ENCODE results near the gene FOCAD. TPM values are rescaled to one million over a fixed set of nuclear protein-coding genes. Genes with fewer than 3 reads are reported as not detected.

FOCAD gene, protein sequence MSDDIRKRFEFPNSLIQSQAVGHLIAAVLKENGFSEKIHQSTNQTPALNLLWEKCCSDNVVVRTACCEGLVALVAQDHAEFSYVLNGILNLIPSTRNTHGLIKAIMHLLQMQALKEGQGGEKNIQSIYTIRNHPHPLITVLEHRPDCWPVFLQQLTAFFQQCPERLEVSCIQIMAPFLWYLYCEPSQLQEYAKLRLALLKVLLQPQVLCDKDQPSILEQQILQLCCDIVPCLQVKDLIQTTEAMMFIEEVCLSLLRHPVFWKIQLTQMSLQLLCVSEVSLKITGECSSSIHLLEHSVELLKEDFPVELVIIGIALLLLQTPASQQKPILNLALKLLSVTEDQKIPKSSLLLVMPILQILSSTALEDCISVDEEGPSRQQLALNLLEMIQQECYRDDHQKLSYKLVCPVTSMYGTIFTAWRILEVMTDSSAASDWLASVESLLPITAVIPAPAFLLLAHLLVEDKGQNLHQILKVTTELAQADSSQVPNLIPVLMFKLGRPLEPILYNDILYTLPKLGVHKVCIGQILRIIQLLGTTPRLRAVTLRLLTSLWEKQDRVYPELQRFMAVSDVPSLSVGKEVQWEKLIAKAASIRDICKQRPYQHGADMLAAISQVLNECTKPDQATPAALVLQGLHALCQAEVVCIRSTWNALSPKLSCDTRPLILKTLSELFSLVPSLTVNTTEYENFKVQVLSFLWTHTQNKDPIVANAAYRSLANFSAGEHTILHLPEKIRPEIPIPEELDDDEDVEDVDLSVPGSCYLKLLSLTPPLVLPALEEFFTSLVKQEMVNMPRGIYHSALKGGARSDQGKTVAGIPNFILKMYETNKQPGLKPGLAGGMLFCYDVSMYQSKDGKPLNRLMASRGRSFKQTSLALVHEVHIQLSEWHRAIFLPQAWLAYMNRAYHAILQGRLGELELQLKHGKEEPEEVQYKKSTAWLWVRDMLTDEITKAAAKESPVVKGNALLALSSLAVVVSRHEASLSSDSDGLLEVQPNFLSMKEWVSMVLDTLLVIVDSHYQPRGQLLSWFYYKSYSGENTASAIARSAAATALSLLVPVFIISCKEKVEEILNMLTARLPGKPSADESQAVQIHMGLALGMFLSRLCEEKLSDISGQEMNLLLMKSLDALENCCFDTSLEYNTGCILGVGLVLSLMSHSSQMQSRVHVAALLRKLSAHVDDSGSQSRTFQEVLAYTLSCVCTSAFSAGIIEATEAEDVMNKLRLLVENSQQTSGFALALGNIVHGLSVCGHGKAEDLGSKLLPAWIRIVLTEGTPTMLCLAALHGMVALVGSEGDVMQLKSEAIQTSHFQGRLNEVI (N-terminal part only)
- total RNA-seq (10 to 100 TPM; 43.5 to 62.1 TPM), polyA plus RNA-seq (10 to 100 TPM in 1 of 2 donors, 1 to 10 TPM in 1; 6.8 to 12.3 TPM)
- long read RNA-seq, donor 1: 0 reads
- long read RNA-seq, donor 2: 0 reads
- long read RNA-seq, donor 3: 0 reads
- long read RNA-seq, donor 4, partial matches to known transcripts: 18 of 18 reads
- long read RNA-seq, donor 4, other reads (novel, unspliced or antisense): 0 of 18 reads
- long read RNA-seq, donor 5, partial matches to known transcripts: 29 of 30 reads
- long read RNA-seq, donor 5, other reads (novel, unspliced or antisense): 0 of 30 reads

GRCh38 chr9:20684035-20684874 lies at the start of gene FOCAD:
Gene FOCAD, plus strand, starts transcription at chr9:20684259. Its CDS starts 31,095 bp downstream, at chr9:20715354.
- 0% methylated on average over 75 to 78 of the region's 78 CpGs for WGBS, 2 donors

GRCh38 chr9:20634895-20635294 lies 49.2 kb upstream of the FOCAD start:
- Histone ChIP-seq H3K9ac (ENCODE audit: insufficient read depth in 1 of 2, low read length in 2 of 2) (no peak overlapping the region), H3K36me3 (ENCODE audit: control insufficient read depth in 4 of 4, insufficient read depth in 4 of 4, low read length in 4 of 4) (no peaks in the 10 kb centered on the region), H3K4me3 (no peak overlapping the region), H3K4me1 (ENCODE audit: control insufficient read depth in 5 of 5, insufficient read depth in 5 of 5, low read length in 5 of 5) (no peaks in the 10 kb centered on the region), H3K27ac (ENCODE audit: low read depth in 1 of 2, low read length in 1 of 2) (no peak overlapping the region), H3K27me3 (ENCODE audit: control insufficient read depth in 3 of 3, insufficient read depth in 3 of 3, low read length in 2 of 3) (no peaks in the 10 kb centered on the region), H3K9me3 (ENCODE audit: control insufficient read depth in 4 of 4, insufficient read depth in 3 of 4, low read length in 3 of 4) (no peaks in the 10 kb centered on the region)
- no peak for TF ChIP-seq CTCF (IDR thresholded peaks at IDR 0.05; ENCODE audit: control extremely low read depth, extremely low read depth)
- no peak for ATAC-seq (ENCODE audit: insufficient read depth, low FRiP score)
- 67 to 70% methylated on average over 4 of the region's 4 CpGs for WGBS, 2 donors
- no peak for DNase-seq

More at GRCh38 chr9:20684035-20684874, at the start of gene FOCAD:
- peak within 1 kb of the TSS; percentile 98 to 100 for H3K27ac ChIP-seq (ENCODE audit: low read depth in 1 of 2, low read length in 1 of 2)
- no peaks in the 10 kb centered on the region for H3K27me3 ChIP-seq (ENCODE audit: control insufficient read depth in 3 of 3, insufficient read depth in 3 of 3, low read length in 2 of 3)
- peak within 1 kb of the TSS; percentile 33 to 84 for H3K9ac ChIP-seq (ENCODE audit: insufficient read depth in 1 of 2, low read length in 2 of 2)
- DNase-seq (peak; percentile 95 to 97 (median 96)), ATAC-seq (ENCODE audit: insufficient read depth, low FRiP score) (peak; percentile 99)
- H3K9me3 ChIP-seq (ENCODE audit: control insufficient read depth in 4 of 4, insufficient read depth in 3 of 4, low read length in 3 of 4): no peaks in the 10 kb centered on the region
- H3K4me3 ChIP-seq: peak within 1 kb of the TSS; percentile 90
- no peak for TF ChIP-seq CTCF (IDR thresholded peaks at IDR 0.05; ENCODE audit: control extremely low read depth, extremely low read depth)
- H3K36me3 ChIP-seq (ENCODE audit: control insufficient read depth in 4 of 4, insufficient read depth in 4 of 4, low read length in 4 of 4): no peaks in the 10 kb centered on the region
- peaks cover 0 to 18% (median 10%) of the 10 kb centered on the region in 5 donors for H3K4me1 ChIP-seq (ENCODE audit: control insufficient read depth in 5 of 5, insufficient read depth in 5 of 5, low read length in 5 of 5)
